ENCODE measurements around the gene AP2B1. TPM values are rescaled to one million over a fixed set of nuclear protein-coding genes. Genes with fewer than 3 reads are reported as not detected.
"Not testable (repeated sequence)": the region's sequence is repeated elsewhere in the genome, so short reads cannot be mapped to it uniquely, and the experiment has no call there.

Gene AP2B1
- total RNA-seq, 4 donors from 2014 or later: 9.7 to 99.4 (median 37.4) TPM

GRCh38 chr17:35609831-35610230 lies 22.7 kb downstream of the AP2B1 start:
- Histone ChIP-seq H3K27ac (no peak overlapping the region), H3K36me3 (peaks cover 4 to 70% (median 12%) of the 10 kb centered on the region in 3 donors), H3K9me3 (no peaks in the 10 kb centered on the region), H3K4me1 (peaks cover 0 to 11% (median 4%) of the 10 kb centered on the region in 3 donors), H3K27me3 (no peaks in the 10 kb centered on the region), H3K4me3 (peak overlapping the region in 2 of 4 donors; percentile 30 to 51)
- TF ChIP-seq CTCF (IDR thresholded peaks at IDR 0.05): no peak
- no peak for DNase-seq
- intact Hi-C loops (cut with DNase I): loop anchor here (5.0 kb wide), 1 partner anchor 137 kb away; no protein-coding TSS in a partner anchor
- WGBS, 2 donors: 92% methylated on average over 4 of the region's 4 CpGs

GRCh38 chr17:35610746-35611145 lies 23.6 kb downstream of the AP2B1 start:
- H3K27ac ChIP-seq, H3K9me3 ChIP-seq, DNase-seq, H3K27me3 ChIP-seq: not testable (repeated sequence)
- Histone ChIP-seq H3K4me3 (peak overlapping the region in 2 of 4 donors; percentile 1 to 33), H3K36me3 (peaks cover 4 to 61% (median 12%) of the 10 kb centered on the region in 3 donors), H3K4me1 (peaks cover 0 to 15% (median 4%) of the 10 kb centered on the region in 3 donors)
- 47 to 79% methylated on average over 2 to 6 of the region's 12 CpGs for WGBS, 2 donors
- intact Hi-C loops (cut with DNase I): loop anchor here (5.0 kb wide), 1 partner anchor 137 kb away; no protein-coding TSS in a partner anchor

GRCh38 chr17:35612924-35613521 lies 25.9 kb downstream of the AP2B1 start:
- Histone ChIP-seq H3K27ac (no peak overlapping the region), H3K36me3 (peaks cover 4 to 42% (median 12%) of the 10 kb centered on the region in 3 donors), H3K27me3 (no peaks in the 10 kb centered on the region), H3K4me3 (no peak overlapping the region), H3K4me1 (peaks cover 0 to 16% (median 0%) of the 10 kb centered on the region in 3 donors), H3K9me3 (no peaks in the 10 kb centered on the region)
- 64 to 68% methylated on average over 2 of the region's 2 CpGs for WGBS, 2 donors
- DNase-seq: no peak
- intact Hi-C loops (cut with DNase I): loop anchor here (5.0 kb wide), 1 partner anchor 134 kb away; no protein-coding TSS in a partner anchor
- TF ChIP-seq POLR2A (IDR thresholded peaks at IDR 0.05) (no peak), CTCF (IDR thresholded peaks at IDR 0.05) (peak in 5 of 6 experiments; percentile 28 to 67 (median 43))

- 84 to 93% methylated on average over 3 of the region's 3 CpGs for WGBS, 2 donors
Observed at GRCh38 chr17:35614810-35615209, 27.7 kb downstream of the AP2B1 start.

GRCh38 chr17:35616536-35616935 lies 29.4 kb downstream of the AP2B1 start:
- H3K27me3 ChIP-seq: no peaks in the 10 kb centered on the region
- H3K27ac ChIP-seq: no peak overlapping the region
- 94% methylated on average over 7 of the region's 7 CpGs for WGBS, 2 donors
- H3K4me3 ChIP-seq: no peak overlapping the region
- peaks cover 0 to 20% (median 0%) of the 10 kb centered on the region in 3 donors for H3K36me3 ChIP-seq
- intact Hi-C loops (cut with DNase I): no loop called here
- H3K4me1 ChIP-seq: peaks cover 0 to 27% (median 0%) of the 10 kb centered on the region in 3 donors
- DNase-seq: no peak
- H3K9me3 ChIP-seq: no peaks in the 10 kb centered on the region
- no peak for TF ChIP-seq POLR2A (IDR thresholded peaks at IDR 0.05)

More at GRCh38 chr17:35614810-35615209, 27.7 kb downstream of the AP2B1 start:
- TF ChIP-seq CTCF (IDR thresholded peaks at IDR 0.05) (no peak), POLR2A (IDR thresholded peaks at IDR 0.05) (no peak)
- Histone ChIP-seq H3K27ac (no peak overlapping the region), H3K4me3 (no peak overlapping the region), H3K4me1 (peaks cover 0 to 27% (median 0%) of the 10 kb centered on the region in 3 donors), H3K27me3 (no peaks in the 10 kb centered on the region), H3K36me3 (peaks cover 3 to 28% (median 4%) of the 10 kb centered on the region in 3 donors), H3K9me3 (no peaks in the 10 kb centered on the region)
- DNase-seq: no peak
- intact Hi-C loops (cut with DNase I): loop anchor here (5.0 kb wide), 1 partner anchor 132 kb away; no protein-coding TSS in a partner anchor

- no peak for TF ChIP-seq CTCF (IDR thresholded peaks at IDR 0.05)
- TF ChIP-seq POLR2A (IDR thresholded peaks at IDR 0.05): no peak
- intact Hi-C loops (cut with DNase I): no loop called here
- H3K4me3 ChIP-seq: no peak overlapping the region
- H3K27me3 ChIP-seq: no peaks in the 10 kb centered on the region
- peaks cover 0 to 27% (median 0%) of the 10 kb centered on the region in 3 donors for H3K4me1 ChIP-seq
- no peaks in the 10 kb centered on the region for H3K9me3 ChIP-seq
- 55 to 64% methylated on average over 2 of the region's 2 CpGs for WGBS, 2 donors
- no peak for DNase-seq
- peak overlapping the region in 1 of 4 donors; percentile 14 for H3K27ac ChIP-seq
- peaks cover 0 to 14% (median 0%) of the 10 kb centered on the region in 3 donors for H3K36me3 ChIP-seq
Observed at GRCh38 chr17:35617505-35617904, 30.4 kb downstream of the AP2B1 start.

All from esophagus squamous epithelium (tissue), 5 donors.